Eye (tissue), 1 donor: Measurements from ENCODE around the gene LRIG1.

Experiments used
- DNase-seq: peaks from one replicate; pipeline ENCODE4 v3.0.0-alpha.2; 2015

The LRIG1 gene

DNA sequence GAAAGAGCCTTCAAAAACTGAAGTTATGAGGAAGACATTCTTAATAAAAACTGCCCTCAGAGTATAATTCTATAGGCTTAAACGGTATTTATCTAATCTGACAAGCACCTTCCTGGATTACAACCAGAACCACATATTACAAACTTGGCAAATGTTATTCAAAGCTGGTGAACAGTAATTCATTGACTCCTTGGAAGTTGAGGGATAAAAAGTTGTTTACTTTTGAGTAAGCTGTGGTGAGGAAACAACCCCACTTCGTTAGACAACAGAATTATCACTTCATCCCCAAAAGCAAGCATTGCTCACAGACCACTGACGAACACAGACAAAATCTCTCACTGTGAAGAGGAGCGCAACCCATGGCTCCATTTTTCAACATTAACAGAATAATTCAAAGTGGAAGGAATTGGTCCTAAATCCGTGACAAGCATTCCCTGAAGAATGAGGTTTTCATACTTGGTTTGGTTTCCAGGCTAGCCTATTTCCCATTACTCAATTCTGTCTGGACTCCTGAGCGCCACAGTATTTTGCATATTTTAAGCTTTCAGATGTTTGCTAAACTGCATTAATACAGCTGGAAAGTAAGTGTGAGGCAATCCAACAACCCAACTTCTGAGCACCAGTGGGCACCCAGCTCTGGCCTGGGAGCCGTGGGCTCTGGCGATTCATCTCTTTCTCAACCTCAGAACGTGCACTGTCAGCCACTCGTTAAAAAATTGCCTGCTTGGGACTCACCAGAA, 32.7 kb downstream of the LRIG1 start:
- no peak for DNase-seq

DNA sequence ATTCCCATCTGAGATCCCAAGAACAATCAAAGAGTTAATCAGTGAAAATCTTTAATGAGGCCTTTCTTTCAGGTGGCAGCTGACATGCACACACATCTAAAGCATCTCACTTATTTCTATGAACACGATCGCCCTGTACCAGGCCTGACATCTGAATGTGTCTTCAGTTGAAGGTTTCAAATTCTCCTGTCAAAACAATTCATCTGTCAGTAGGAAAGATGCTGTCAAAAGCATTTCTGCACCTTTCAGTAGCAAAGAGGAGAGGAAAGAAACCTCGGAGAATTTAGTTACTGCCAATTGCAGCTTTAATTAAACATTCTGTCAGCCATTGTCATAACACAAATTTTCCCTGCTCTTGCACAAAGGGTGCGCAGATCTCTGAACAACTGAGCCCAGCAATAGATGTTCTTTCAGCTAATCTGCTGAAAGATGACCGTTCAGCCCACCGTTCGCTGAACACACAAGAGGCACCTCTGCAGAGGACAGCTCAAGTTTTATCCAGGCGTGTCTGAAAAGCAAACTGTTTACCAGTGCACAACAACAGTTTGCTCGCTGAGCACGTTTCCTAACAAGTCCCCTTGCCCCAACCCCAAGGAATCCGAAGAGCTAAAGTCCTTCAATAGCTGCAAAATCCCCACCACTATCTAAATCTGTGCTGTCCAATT, 34.1 kb downstream of the LRIG1 start:
- DNase-seq: peak; percentile 88

DNA sequence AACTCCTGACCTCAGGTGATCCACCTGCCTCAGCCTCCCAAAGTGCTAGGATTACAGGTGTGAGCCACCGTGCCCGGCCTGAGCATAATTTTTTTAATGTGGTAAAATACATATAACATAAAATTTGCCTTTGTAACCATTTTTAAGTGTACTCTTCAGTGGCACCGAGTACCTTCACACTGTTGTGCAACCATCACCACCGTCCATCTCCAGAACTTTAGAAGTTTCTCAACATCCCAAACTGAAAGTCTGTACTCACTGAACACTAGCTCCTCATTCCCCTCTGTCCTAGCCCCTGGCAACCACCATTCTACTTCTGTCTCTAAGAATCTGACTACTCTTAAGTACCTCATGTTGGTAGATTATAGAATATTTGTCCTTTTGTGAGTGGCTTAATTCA, 35.2 kb downstream of the LRIG1 start:
- no peak for DNase-seq

DNA sequence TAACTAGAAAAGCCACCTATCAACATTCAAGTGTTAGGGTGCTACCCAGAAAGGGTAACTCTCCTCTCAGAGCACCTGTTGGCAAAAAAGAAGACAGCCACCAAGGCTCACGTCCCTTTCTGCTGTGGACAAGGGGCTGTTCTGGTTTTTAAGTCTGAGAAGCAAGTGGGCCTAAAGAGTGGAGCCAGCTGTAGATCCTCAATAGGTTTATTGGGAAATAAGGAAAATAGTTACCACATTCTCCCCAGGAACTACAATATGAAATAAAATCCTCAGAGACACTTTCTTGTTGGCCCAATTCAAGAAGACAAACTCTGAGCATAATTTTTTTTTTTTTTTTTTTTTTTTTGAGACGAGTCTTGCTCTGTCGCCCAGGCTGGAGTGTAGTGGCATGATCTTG, 35.8 kb downstream of the LRIG1 start:
- DNase-seq: no peak

DNA sequence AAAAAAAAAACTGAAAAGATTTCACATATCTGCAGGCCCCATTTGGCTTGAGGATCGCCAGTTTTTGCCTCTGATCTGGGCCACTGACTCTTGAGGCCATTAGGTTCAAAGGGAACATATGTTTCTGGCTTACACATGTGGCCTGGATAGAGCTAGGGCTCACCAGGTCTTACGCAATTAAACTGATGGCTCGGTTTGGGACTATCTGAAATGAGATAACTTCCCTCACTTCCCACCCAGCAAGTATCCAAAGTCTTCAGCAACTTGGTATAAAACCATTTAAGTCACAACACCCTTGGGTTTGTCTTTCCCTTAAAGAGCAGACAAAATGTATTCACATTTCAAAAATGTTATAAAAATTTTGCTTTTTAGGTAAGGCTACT, 36.3 kb downstream of the LRIG1 start:
- DNase-seq: no peak

DNA sequence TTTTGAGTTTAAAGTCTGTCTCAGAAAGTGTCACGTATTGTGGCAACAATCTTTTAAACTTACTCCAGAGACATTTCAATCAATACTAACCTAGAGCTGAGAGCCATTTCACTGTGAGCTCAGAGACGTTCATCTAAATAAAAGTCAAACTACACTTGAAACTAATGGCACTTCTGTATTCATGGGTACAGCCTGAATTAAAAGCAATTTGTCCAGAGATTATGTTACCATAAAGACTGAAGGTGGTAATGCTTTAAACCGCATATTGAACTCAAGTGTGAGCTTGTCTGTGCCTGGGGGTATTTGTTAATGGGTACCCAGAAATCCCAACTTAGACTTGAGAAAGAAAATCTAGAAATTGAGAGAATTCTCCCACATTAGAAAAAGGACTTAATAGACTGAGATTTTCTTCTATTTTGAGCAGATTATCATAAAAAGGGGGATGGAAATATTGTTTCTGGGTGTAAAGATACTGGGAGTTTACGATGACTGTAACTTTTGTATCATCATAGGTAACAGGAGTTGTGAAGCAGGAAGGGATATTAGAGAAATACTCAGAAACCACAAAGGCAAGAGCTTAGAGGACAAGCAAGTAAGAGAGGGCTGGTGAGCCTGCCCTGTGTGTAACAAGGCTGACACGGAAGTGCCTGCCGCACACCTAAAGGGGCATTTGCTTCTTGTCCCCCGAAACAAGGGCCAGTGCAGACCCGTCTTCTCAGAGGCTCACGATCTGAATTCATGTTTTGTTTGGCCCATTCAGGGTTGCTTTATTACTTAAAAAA, 36.9 kb downstream of the LRIG1 start:
- no peak for DNase-seq

DNA sequence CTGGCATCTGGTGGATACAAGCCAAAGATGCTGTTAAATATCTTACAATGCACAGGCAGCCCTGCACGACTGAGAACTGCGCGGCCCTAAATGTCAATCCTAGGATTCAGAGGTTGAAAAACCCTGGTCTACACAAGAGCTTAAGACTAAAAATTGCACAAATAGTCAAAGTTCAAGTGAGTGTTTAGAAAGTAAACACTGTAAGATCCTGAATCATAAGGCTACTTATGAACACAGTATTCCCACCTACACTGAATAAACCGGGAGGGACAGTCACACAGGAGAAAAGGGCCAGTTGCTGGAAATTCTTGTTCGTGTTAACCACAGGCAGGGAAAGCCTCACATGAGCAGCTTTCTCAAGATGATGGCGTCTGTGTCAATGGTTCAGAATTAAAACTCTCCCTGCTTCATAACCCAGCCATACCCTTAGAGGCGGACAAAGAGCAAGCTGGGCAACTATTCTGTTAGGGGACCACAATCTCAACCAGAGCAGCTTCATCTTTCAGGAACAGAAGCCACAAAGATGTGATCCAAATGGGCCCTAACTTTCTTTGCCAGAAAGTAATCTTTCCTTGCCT, 37.7 kb downstream of the LRIG1 start:
- DNase-seq: no peak

DNA sequence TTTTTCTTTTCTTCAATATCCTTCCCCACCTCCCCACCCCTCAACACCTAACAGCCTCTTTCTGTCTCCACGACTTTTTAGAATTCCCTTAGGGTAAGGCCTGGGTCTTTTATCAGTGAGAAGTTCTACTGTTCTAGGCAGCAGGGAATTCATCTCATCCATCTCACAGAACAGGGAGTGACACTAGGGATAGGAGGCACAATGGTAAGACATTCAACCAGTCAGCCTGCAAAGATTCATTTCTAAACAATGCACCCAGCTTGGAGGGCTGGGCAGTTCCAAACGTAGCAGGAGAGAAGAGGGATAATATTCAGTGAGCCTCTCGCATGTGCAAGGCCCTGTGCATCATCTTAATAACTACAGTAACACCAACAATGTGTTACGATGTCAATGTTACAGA, 43.6 kb downstream of the LRIG1 start:
- DNase-seq: no peak

DNA sequence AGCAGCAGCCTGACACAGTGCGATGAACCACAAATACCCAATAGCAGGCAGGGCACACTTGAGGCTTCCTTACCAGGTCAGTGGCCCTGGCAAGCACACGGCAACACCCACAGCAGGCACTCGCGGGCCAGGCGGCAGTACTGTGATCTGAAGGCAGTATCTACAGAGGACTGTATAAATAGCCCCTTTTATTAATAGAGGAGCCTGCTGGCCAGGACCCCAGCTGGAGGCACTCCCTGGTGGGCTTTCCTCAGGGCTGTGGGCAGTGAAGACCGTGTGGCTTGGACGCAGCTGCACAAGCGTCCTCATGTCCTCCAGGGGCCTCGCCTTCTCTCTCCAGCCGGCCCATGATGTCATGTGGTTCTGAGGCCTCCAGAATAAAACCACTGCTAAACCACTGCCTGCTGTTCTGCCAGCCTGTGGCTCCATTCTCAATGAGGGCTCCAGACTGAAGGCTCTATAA, 44.1 kb downstream of the LRIG1 start:
- peak; percentile 81 for DNase-seq

DNA sequence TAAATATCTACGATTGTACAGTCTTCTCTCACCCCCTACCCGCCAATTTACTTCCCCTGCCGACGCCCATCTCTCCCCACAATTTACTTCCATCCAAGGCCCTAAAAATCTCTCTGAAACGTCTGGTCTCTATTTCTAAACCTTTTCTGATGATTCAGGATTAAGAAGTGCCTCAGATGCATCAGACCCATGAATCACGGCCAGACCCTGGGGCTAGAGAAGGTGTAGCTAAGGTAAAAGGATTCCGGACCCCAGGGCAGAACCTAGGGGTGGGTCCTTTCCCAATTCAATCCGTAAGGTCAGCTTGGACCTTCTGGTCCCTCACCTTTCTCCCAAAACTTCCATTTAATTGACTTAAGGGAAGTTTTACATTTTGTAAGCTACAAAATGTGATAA, 46.4 kb downstream of the LRIG1 start:
- DNase-seq: no peak

DNA sequence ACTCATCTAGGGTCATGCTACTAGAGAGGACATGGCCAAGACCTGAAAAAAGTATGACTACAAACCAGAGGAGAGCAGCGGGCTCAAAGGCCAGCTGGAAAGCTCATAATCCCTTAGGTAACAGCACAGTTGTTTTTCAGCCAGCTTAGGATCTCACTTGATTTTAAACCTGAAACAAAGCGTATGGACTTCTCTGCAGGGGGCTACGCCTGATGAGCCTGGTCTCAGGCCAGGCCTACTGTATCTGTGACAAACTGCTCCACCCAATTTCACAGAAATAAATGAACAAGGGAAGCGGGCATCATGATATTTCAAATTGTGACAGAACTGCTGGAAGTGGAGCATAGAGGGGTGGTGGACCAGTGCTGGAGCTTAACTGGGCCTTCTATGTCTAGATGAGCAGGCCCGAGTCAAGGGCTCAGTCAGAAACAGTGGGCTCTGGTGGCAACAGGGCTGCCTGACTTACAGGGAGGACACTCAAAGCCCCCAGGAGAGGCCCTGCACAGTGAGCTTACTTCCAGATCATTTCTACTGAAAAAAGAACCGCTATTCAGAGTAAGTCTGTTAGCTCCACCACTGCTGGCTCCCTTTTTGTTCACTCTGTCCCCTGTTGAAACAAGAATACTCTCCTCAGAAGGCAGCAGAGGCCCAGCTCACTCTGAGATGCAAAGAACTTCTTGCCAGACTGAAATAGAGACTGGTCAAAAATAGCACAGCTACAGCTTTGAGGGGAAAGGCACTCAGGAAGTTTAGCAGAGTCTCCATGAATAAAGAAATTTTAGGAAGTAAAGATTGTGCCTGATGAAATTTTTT, 47.0 kb downstream of the LRIG1 start:
- DNase-seq: no peak

DNA sequence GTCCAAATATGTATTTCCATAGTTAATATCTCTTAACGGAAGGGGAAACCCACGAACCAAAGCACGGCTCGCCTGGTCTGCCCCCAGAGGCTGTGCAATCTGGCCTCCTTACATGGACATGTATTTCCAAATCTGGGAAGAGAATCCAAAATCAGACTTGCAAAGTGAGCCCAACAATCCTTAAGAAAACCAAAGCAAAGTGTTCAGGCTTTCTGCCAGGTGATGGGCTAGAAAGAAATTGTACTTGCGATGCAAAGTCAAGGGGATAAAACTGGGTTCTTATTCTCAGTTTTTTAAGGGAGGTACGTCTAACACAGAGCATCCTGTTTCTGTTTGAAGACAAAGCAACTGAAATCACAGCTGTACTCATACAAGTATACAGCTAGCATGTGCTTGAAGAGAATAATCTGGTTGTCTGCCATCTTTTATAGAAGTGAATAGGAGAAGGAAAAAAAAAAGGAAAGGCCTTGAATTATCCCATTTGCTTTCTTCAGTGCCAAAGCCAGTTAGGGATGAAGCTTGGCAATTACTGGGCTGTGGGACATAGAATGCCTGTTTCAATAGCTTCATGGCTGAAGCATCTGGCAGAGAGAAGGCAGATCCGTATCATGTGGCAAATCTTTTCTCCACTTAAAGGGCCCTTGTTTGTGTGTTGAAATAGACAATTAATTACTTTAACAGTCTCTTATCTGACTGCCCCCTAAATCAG, 48.4 kb downstream of the LRIG1 start:
- peak; percentile 61 for DNase-seq

DNA sequence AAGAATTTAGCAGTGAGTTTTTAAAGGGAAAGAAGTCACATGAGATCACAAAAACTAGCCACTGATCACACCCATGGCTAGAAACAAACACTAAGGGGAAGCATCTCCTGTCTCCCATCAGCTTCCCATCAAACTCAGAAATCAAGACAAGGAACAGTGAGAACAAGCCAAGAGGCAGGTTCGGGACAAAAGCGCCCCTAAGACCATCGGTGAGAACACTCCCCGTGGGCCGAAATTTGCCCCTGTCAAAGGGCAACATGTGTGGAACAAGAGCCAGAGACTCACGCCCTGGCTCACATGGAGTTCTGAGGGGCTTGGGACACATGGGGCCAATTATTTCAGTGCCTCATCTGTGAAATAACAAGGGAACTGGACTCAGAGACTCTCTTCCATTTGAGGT, 49.1 kb downstream of the LRIG1 start:
- DNase-seq: no peak

DNA sequence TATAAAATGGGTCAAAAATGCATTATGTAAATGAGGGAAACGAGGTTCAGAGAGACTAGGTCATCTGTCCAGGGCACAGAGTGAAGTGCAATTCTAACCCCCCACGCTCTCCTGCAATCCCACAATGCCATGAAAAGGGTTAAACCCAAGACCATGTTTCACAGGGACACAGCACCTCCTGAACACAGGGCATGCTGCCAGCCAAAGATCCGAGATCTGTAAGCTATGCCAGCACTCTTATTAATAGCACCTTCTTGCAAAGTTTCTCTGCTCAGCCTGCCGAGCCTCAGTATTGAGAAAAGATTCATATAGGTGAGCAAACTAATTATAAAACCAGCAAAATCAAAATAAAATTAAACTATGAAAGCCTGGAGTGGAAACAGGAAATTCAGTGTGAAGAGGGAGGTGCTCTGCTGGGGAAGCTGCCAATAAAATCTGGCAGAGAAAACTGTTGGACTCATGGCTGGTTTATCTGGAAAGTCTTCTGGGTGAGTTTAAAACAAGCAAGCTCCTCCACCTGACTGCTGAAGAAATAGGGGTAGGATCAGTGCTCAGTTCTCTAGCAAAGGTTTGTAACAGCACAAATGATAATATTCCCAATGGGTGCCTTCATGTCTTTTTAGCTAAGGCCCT, 50.3 kb downstream of the LRIG1 start:
- peak; percentile 62 for DNase-seq

DNA sequence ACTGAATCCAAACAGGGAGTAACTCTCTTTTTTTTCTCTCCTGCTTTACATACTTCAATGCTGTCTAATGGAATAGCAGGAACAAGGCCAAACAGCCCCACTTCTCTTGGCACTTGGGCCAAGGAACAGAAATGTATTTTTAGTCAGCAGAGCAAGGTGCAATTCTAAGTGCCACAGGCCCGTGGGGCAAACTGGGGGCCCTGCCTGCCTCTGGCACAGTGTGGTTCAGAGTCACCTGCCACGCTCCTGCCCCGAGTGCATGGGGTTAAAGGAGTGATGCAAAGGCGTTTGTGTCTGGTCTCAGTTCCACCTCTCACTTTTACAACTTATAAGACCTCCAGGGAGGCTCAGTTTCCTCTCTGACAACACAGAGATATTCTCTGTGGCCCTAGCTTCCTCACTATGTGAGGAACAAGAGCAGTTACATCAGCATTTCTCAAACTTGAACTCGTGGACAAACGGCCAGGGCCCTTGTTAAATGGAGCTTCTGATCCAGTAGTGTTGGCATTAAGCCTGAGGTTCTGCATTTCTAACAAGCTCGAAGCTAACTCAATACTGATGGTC, 51.3 kb downstream of the LRIG1 start:
- no peak for DNase-seq

DNA sequence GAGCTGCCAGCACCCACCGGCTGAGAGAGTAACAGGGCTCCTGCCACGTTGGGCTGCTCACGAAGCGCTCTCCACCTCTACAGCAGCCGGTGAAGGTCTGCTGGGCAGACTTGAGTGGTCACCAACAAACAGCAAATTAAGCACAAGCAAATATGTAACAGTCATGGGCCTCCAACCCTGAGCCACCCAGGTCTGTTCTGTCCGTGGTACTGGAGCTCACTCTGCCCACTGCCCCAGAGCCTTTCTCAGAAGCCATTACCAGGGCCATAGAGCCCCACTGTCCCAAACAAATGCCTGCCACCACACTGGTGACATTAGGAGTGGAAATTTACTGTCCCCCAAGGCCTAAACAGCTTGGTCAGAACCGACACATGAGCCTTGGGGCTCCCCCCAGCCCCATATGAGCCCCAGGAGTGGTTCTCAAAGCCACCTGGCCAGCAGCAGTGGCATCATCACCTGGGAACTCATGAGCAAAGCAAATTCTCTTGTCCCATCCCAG, 56.6 kb downstream of the LRIG1 start:
- no peak for DNase-seq

DNA sequence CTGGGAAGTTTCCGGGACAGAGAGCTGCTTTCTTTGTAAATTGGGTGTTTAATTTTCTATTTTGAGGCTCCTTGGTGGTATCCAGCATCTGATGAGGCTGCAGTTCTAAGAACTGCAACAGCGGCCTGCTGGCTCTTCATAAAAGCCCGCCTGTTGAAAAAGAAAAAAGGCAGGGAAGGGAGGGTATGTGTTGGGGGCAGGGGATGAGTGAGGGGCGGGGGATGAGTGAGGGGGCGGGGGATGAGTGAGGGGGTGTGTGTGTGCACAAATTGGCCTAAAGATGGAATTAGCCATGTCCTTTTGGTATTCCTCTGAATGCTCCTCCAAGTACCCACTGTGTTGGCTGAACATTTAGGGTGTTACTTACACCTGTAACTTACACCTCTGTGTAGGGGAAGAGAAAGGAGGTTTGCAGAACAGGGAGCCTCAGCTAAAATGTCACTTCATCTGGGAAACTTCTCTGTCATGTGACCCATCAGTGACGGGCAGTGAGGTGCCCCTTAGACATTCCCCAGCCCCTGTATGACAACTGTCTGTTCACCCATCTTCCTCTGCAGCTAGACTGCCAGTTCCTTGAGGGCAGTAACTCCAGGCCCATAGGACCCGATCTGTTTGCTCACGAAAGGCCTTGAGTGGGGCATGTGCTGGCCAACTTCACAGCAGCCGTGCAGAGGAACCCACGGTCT, 57.6 kb downstream of the LRIG1 start:
- DNase-seq: no peak

DNA sequence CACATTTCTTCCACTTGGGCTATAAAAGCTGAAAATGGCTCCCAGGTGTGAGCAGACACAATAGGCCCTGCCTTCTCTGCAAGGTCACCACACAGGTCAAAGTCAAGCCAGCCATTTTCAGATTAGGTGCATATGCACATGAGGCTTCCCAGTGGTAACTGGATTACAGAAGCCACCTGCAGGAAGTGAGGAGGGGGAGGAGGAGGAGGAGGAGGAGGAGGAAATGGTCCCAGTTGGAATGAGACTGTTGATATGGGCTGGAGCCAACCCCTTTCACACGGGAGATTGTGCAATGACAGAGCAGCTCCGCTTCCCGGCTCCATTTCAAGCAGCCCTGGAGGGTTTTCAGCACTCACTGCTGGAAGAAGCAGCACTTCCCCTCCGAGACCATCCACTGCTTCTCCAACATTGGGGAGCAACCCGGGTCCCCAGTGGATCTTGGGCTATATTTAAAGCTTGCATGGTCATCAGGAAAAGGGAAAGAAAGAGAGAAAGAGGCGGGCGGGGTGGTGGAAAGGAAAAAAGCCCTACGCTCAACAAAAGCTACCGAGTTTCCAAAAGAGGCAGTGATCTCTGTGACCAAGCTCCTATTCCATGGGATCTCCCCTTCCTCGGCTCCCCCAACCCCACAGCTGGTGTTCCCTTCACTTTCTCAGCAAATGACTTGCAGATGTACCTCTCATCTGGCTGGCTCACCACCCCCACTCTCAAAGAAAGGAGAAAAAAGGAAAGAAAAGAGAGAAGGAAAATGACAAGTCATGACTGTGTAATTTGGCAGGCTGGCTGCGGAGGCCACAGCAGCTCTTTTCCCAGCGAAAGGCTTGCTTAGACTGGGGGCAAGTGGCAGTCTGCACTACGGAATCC, 58.3 kb downstream of the LRIG1 start:
- DNase-seq: peak; percentile 71

DNA sequence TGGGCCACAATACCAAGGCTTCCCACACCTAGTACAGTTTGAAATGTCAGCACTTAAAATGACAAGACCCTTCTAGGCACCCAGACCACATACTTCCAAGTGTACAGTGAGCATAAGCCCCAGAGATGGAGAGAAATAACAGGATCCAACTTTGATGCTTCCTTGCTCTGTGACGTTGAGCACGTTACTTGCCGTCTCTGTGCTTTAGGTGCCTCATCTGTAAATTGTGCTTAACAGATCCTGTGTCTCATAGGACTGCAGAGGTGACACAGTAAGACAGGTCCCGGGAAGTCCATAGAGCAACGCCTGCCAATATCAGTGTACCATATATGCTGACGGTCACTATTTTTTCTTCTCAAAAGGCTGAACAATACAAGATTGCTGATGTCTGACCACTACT, 59.1 kb downstream of the LRIG1 start:
- DNase-seq: no peak
